HG02759 (cell line): Measurements from ENCODE around the gene IRX1.

Experiments
- ATAC-seq: cut with Tn5 transposase; IDR thresholded peaks from one replicate; pipeline ENCODE4 v1.9.1; 2021; ENCODE audit warnings: mild to moderate bottlenecking, moderate library complexity; ENCODE audit not compliant: unreplicated experiment

IRX1 gene

GRCh38 chr5:3595006-3595961, at the start of gene IRX1:
Gene IRX1, plus strand, starts transcription at chr5:3595832. Its CDS starts 274 bp downstream, at chr5:3596106.
- ATAC-seq, result no peak

GRCh38 chr5:3546028-3546427, 49.6 kb upstream of the IRX1 start:
- ATAC-seq, result no peak

GRCh38 chr5:3564116-3564515, 31.5 kb upstream of the IRX1 start:
- no peak for ATAC-seq

- ATAC-seq, result no peak
Measured at GRCh38 chr5:3564827-3565518, 30.7 kb upstream of the IRX1 start.

GRCh38 chr5:3584724-3585531, 10.7 kb upstream of the IRX1 start:
- no peak for ATAC-seq

- no peak for ATAC-seq
Measured at GRCh38 chr5:3590161-3590966, 5.3 kb upstream of the IRX1 start.

GRCh38 chr5:3590967-3591900, 4.4 kb upstream of the IRX1 start:
- no peak for ATAC-seq

GRCh38 chr5:3592298-3592697, 3.3 kb upstream of the IRX1 start:
- ATAC-seq, result no peak

GRCh38 chr5:3593771-3594509, 1.7 kb upstream of the IRX1 start:
- ATAC-seq, result no peak

GRCh38 chr5:3594510-3595005, 1.1 kb upstream of the IRX1 start:
- no peak for ATAC-seq

GRCh38 chr5:3596261-3596825, 711 bp downstream of the IRX1 start:
- ATAC-seq, result no peak

- ATAC-seq, result no peak
Measured at GRCh38 chr5:3596857-3597166, 1.2 kb downstream of the IRX1 start.

- ATAC-seq, result no peak
Measured at GRCh38 chr5:3597167-3598007, 1.8 kb downstream of the IRX1 start.

GRCh38 chr5:3598207-3598606, 2.6 kb downstream of the IRX1 start:
- ATAC-seq, result no peak

GRCh38 chr5:3598769-3599211, 3.2 kb downstream of the IRX1 start:
- no peak for ATAC-seq

- ATAC-seq, result no peak
Measured at GRCh38 chr5:3599226-3600105, 3.8 kb downstream of the IRX1 start.
